HEK293 (cell line): ENCODE results near the gene KLLN.

Experiments
- CTCF ChIA-PET: fragments of 350-600 bp; formaldehyde crosslinking; extraction: SDS; loops from one replicate; lab custom pipeline; 2021; ENCODE audit warnings: antibody characterized with exemption; lab: Yijun Ruan, JAX
- POLR2A ChIA-PET: fragments of 300-600 bp; formaldehyde crosslinking; extraction: SDS; loops from one replicate; lab custom pipeline; 2020; ENCODE audit warnings: antibody characterized with exemption, inconsistent platforms; lab: Yijun Ruan, JAX
- H3K27ac ChIP-seq: fragments of 200-500 bp; sonication (Bioruptor generic); 2 replicates; pipeline ENCODE4 v1.5.1; 2014; ENCODE audit warnings: low read depth, low read length, control low read depth, inconsistent platforms; ENCODE audit errors: extremely low read depth
- H3K36me3 ChIP-seq, 2 experiments: fragments of 200-500 bp in 1 of 2; sonication (Bioruptor generic) in 1 of 2; 1 replicate in 1 of 2; 2 replicates in 1 of 2; pipeline ENCODE4 v1.5.1; 2014 to 2017; ENCODE audit warnings: inconsistent platforms in 2 of 2, low read length in 2 of 2; ENCODE audit not compliant: control insufficient read depth in 2 of 2, insufficient read depth in 1 of 2
- H3K4me1 ChIP-seq: fragments of 200-500 bp; sonication (Bioruptor generic); 2 replicates; pipeline ENCODE4 v1.5.1; 2014; ENCODE audit warnings: mild to moderate bottlenecking, low read length, inconsistent platforms; ENCODE audit not compliant: control insufficient read depth, insufficient read depth
- H3K4me3 ChIP-seq: 2 replicates; pipeline ENCODE4 v1.5.1; 2011; ENCODE audit warnings: low read depth, mild to moderate bottlenecking, control low read depth, low read length, moderate library complexity
- H3K9me3 ChIP-seq: fragments of 200-500 bp; sonication (Bioruptor generic); 2 replicates; pipeline ENCODE4 v1.5.1; 2014; ENCODE audit warnings: low read depth, low read length, inconsistent platforms; ENCODE audit not compliant: control insufficient read depth, insufficient read depth
- CTCF ChIP-seq: fragments of 450-650 bp; formaldehyde crosslinking; IDR thresholded peaks from 2 replicates; pipeline ENCODE4 v1.5.1; 2016; ENCODE audit warnings: missing biosample characterization, missing genetic modification characterization
- FEZF1 ChIP-seq: fragments of 450-650 bp; formaldehyde crosslinking; IDR thresholded peaks from 2 replicates; pipeline ENCODE4 v1.5.1; 2016; ENCODE audit warnings: missing biosample characterization, missing genetic modification characterization
- INSM2 ChIP-seq: fragments of 450-650 bp; formaldehyde crosslinking; IDR thresholded peaks from 2 replicates; pipeline ENCODE4 v1.5.1; 2016; ENCODE audit warnings: missing biosample characterization, missing genetic modification characterization
- SETDB1 ChIP-seq: IDR thresholded peaks from one replicate; pipeline ENCODE4 v1.6.1; 2017; ENCODE audit warnings: mild to moderate bottlenecking, low read length, moderate library complexity, mixed read lengths; ENCODE audit not compliant: insufficient read length
- ZIC2 ChIP-seq: fragments of 450-650 bp; formaldehyde crosslinking; IDR thresholded peaks from 2 replicates; pipeline ENCODE4 v1.5.1; 2016; ENCODE audit warnings: missing biosample characterization, missing genetic modification characterization
- ZNF132 ChIP-seq: fragments of 450-650 bp; formaldehyde crosslinking; IDR thresholded peaks from 2 replicates; pipeline ENCODE4 v1.5.1; 2017; ENCODE audit warnings: missing biosample characterization, missing genetic modification characterization, borderline replicate concordance
- ZNF16 ChIP-seq: fragments of 450-650 bp; formaldehyde crosslinking; IDR thresholded peaks from 2 replicates; pipeline ENCODE4 v1.5.1; 2016; ENCODE audit warnings: low read depth, missing biosample characterization, missing genetic modification characterization
- ZNF2 ChIP-seq: fragments of 450-650 bp; formaldehyde crosslinking; IDR thresholded peaks from 2 replicates; pipeline ENCODE4 v1.5.1; 2016; ENCODE audit warnings: missing biosample characterization, missing genetic modification characterization
- ZNF221 ChIP-seq: fragments of 450-650 bp; formaldehyde crosslinking; IDR thresholded peaks from 2 replicates; pipeline ENCODE4 v1.5.1; 2017; ENCODE audit warnings: missing biosample characterization, missing genetic modification characterization, borderline replicate concordance
- ZNF26 ChIP-seq: fragments of 450-650 bp; formaldehyde crosslinking; IDR thresholded peaks from 2 replicates; pipeline ENCODE4 v1.5.1; 2016; ENCODE audit warnings: missing biosample characterization, missing genetic modification characterization
- ZNF311 ChIP-seq: fragments of 450-650 bp; formaldehyde crosslinking; IDR thresholded peaks from 2 replicates; pipeline ENCODE4 v1.5.1; 2017; ENCODE audit warnings: missing biosample characterization, missing genetic modification characterization, borderline replicate concordance
- ZNF530 ChIP-seq: fragments of 450-650 bp; formaldehyde crosslinking; IDR thresholded peaks from 2 replicates; pipeline ENCODE4 v1.5.1; 2016; ENCODE audit warnings: low read depth, missing biosample characterization, missing genetic modification characterization
- ZNF549 ChIP-seq: fragments of 450-650 bp; IDR thresholded peaks from 2 replicates; pipeline ENCODE4 v1.5.1; 2018; ENCODE audit warnings: missing biosample characterization, missing genetic modification characterization, mild to moderate bottlenecking, inconsistent platforms, moderate library complexity
- ZNF558 ChIP-seq: fragments of 450-650 bp; formaldehyde crosslinking; IDR thresholded peaks from 2 replicates; pipeline ENCODE4 v1.5.1; 2016; ENCODE audit warnings: missing biosample characterization, missing genetic modification characterization
- ZNF623 ChIP-seq: fragments of 450-650 bp; formaldehyde crosslinking; IDR thresholded peaks from 2 replicates; pipeline ENCODE4 v1.5.1; 2016; ENCODE audit warnings: missing biosample characterization, missing genetic modification characterization
- ZNF639 ChIP-seq: fragments of 450-650 bp; formaldehyde crosslinking; IDR thresholded peaks from 2 replicates; pipeline ENCODE4 v1.5.1; 2016; ENCODE audit warnings: missing biosample characterization, missing genetic modification characterization
- ZNF76 ChIP-seq: fragments of 450-650 bp; formaldehyde crosslinking; IDR thresholded peaks from 2 replicates; pipeline ENCODE4; 2016; ENCODE audit warnings: low read depth, missing biosample characterization, missing genetic modification characterization, borderline replicate concordance
- ZNF777 ChIP-seq: fragments of 450-650 bp; formaldehyde crosslinking; IDR thresholded peaks from 2 replicates; pipeline ENCODE4 v1.5.1; 2017; ENCODE audit warnings: missing biosample characterization, missing genetic modification characterization, borderline replicate concordance
- ZSCAN18 ChIP-seq: fragments of 450-650 bp; formaldehyde crosslinking; IDR thresholded peaks from 2 replicates; pipeline ENCODE4 v1.5.1; 2016; ENCODE audit warnings: missing biosample characterization, missing genetic modification characterization

KLLN gene

GRCh38 chr10:87837445-87837844, 25.9 kb downstream of the KLLN start:
- CTCF ChIA-PET = interaction anchor here (1.5 kb wide), 1 partner anchor 13 kb away, joined by 5 read pairs; no protein-coding TSS in a partner anchor
- TF ChIP-seq ZNF777 (tag by site-specific recombination) (no peak), ZNF132 (tag by site-specific recombination) (no peak), ZNF311 (no peak), ZNF221 (tag by site-specific recombination) (no peak), INSM2 (tag by site-specific recombination) (no peak), SETDB1 (no peak), ZNF16 (no peak), ZNF2 (tag by site-specific recombination) (no peak), ZSCAN18 (tag by site-specific recombination) (no peak), ZNF639 (tag by site-specific recombination) (no peak), ZNF26 (tag by site-specific recombination) (no peak), FEZF1 (tag by site-specific recombination) (no peak), ZNF76 (tag by site-specific recombination) (no peak), CTCF (tag by site-specific recombination) (no peak), ZIC2 (tag by site-specific recombination) (no peak), ZNF530 (tag by site-specific recombination) (no peak)
- TF ChIP-seq, all 188 proteins: peak for 0
- POLR2A ChIA-PET = no interaction called here
- no peaks in the 10 kb centered on the region for H3K4me1 ChIP-seq
- no peaks in the 10 kb centered on the region for H3K36me3 ChIP-seq
- H3K27ac ChIP-seq = no peak overlapping the region
- no peak overlapping the region for H3K4me3 ChIP-seq
- no peaks in the 10 kb centered on the region for H3K9me3 ChIP-seq

- no peak overlapping the region for H3K27ac ChIP-seq
- H3K9me3 ChIP-seq = no peaks in the 10 kb centered on the region
- no peak overlapping the region for H3K4me3 ChIP-seq
- POLR2A ChIA-PET = no interaction called here
- H3K4me1 ChIP-seq = no peaks in the 10 kb centered on the region
- CTCF ChIA-PET = no interaction called here
- no peaks in the 10 kb centered on the region for H3K36me3 ChIP-seq
- TF ChIP-seq ZNF549 (tag by site-specific recombination) (no peak), ZNF623 (no peak), ZNF221 (tag by site-specific recombination) (no peak), ZNF558 (tag by site-specific recombination) (no peak), SETDB1 (peak; percentile 55)
Measured at GRCh38 chr10:87836098-87836497, 27.2 kb downstream of the KLLN start.
